ENCODE results near the gene PMM1. TPM values are rescaled to one million over a fixed set of nuclear protein-coding genes. Genes with fewer than 3 reads are reported as not detected.

PMM1 gene
- total and polyA plus RNA-seq, 8 donors = 36.5 to 56.7 (median 50.5) TPM

- no peak overlapping the region for H3K4me3 ChIP-seq
- no peaks in the 10 kb centered on the region for H3K9me3 ChIP-seq
- H3K36me3 ChIP-seq = peaks cover 0 to 76% of the 10 kb centered on the region in 2 donors
- no peak for TF ChIP-seq CTCF (IDR thresholded peaks at IDR 0.05)
- H3K27me3 ChIP-seq = no peaks in the 10 kb centered on the region
- ATAC-seq (no peak), DNase-seq (no peak)
- intact Hi-C loops (cut with DNase I) = no loop called here
- no peak overlapping the region for H3K27ac ChIP-seq
- H3K4me1 ChIP-seq = no peaks in the 10 kb centered on the region
These were observed 57.7 kb downstream of the PMM1 start for GRCh38 chr22:41531715-41532477.

- H3K27ac ChIP-seq = no peak overlapping the region
- no peak overlapping the region for H3K4me3 ChIP-seq
- ATAC-seq (no peak), DNase-seq (no peak)
- intact Hi-C loops (cut with DNase I) = no loop called here
- peaks cover 0 to 78% of the 10 kb centered on the region in 2 donors for H3K36me3 ChIP-seq
- no peaks in the 10 kb centered on the region for H3K4me1 ChIP-seq
- H3K9me3 ChIP-seq = no peaks in the 10 kb centered on the region
- H3K27me3 ChIP-seq = no peaks in the 10 kb centered on the region
- TF ChIP-seq CTCF (IDR thresholded peaks at IDR 0.05) = no peak
These were observed 58.5 kb downstream of the PMM1 start for GRCh38 chr22:41530890-41531714.

- Histone ChIP-seq H3K36me3 (peaks cover 0 to 95% of the 10 kb centered on the region in 2 donors), H3K4me3 (no peak overlapping the region), H3K4me1 (peaks cover 10 to 15% of the 10 kb centered on the region in 2 donors), H3K27me3 (no peaks in the 10 kb centered on the region), H3K9me3 (no peaks in the 10 kb centered on the region), H3K27ac (no peak overlapping the region)
- ATAC-seq = no peak
- DNase-seq = no peak
- intact Hi-C loops (cut with DNase I) = loop anchor here in 1 of 2 donors (10.0 kb wide), 1 partner anchor 124 kb away; no protein-coding TSS in a partner anchor
- no peak for TF ChIP-seq CTCF (IDR thresholded peaks at IDR 0.05)
These were observed 60.6 kb downstream of the PMM1 start for GRCh38 chr22:41528938-41529561.

GRCh38 chr22:41528132-41528766 lies 61.4 kb downstream of the PMM1 start:
- no peak for TF ChIP-seq CTCF (IDR thresholded peaks at IDR 0.05)
- no peak for ATAC-seq
- H3K27me3 ChIP-seq = no peaks in the 10 kb centered on the region
- H3K36me3 ChIP-seq = peaks cover 0 to 99% of the 10 kb centered on the region in 2 donors
- peaks cover 11 to 20% of the 10 kb centered on the region in 2 donors for H3K4me1 ChIP-seq
- no peak overlapping the region for H3K4me3 ChIP-seq
- no peak for DNase-seq
- H3K9me3 ChIP-seq = no peaks in the 10 kb centered on the region
- intact Hi-C loops (cut with DNase I) = loop anchor here in 1 of 2 donors (10.0 kb wide), 1 partner anchor 123 kb away; no protein-coding TSS in a partner anchor
- no peak overlapping the region for H3K27ac ChIP-seq

Other genes starting within 250 kb of the PMM1 start
- 10 to 100 TPM; 10.2 to 17.3 TPM for gene TEF, start 207.9 kb downstream of the PMM1 start, total RNA-seq
- gene TEF, start 207.9 kb downstream of the PMM1 start, polyA plus RNA-seq (ENCODE audit: insufficient read length in 6 of 6) = 10 to 100 TPM; 10.7 to 16.8 (median 12.1) TPM
- gene TOB2, start 143.0 kb downstream of the PMM1 start, total RNA-seq = 10 to 100 TPM; 38.9 to 47.8 TPM
- gene TOB2, start 143.0 kb downstream of the PMM1 start, polyA plus RNA-seq (ENCODE audit: insufficient read length in 6 of 6) = 10 to 100 TPM; 40.5 to 62.6 (median 52.4) TPM
- 10 to 100 TPM; 30.3 to 35.5 TPM for gene PHF5A, start 121.1 kb downstream of the PMM1 start, total RNA-seq
- gene PHF5A, start 121.1 kb downstream of the PMM1 start, polyA plus RNA-seq (ENCODE audit: insufficient read length in 6 of 6) = 10 to 100 TPM; 44.9 to 54.7 (median 46.7) TPM
- 10 to 100 TPM; 85.3 to 91.8 TPM for gene ACO2, start 120.7 kb downstream of the PMM1 start, total RNA-seq
- 10 to 100 TPM; 51.0 to 66.1 (median 56.6) TPM for gene ACO2, start 120.7 kb downstream of the PMM1 start, polyA plus RNA-seq (ENCODE audit: insufficient read length in 6 of 6)
- 10 to 100 TPM; 31.3 to 55.4 TPM for gene POLR3H, start 45.4 kb downstream of the PMM1 start, total RNA-seq
- gene POLR3H, start 45.4 kb downstream of the PMM1 start, polyA plus RNA-seq (ENCODE audit: insufficient read length in 6 of 6) = 10 to 100 TPM; 26.6 to 36.2 (median 30.6) TPM
- gene CSDC2, start 28.8 kb downstream of the PMM1 start, total RNA-seq = 1 to 10 TPM; 5.1 to 5.5 TPM
- gene CSDC2, start 28.8 kb downstream of the PMM1 start, polyA plus RNA-seq (ENCODE audit: insufficient read length in 6 of 6) = 1 to 10 TPM; 3.6 to 6.3 (median 4.0) TPM
- gene DESI1, start 31.2 kb upstream of the PMM1 start, total RNA-seq = 10 to 100 TPM; 27.2 to 42.9 TPM
- 10 to 100 TPM; 21.8 to 33.9 (median 26.6) TPM for gene DESI1, start 31.2 kb upstream of the PMM1 start, polyA plus RNA-seq (ENCODE audit: insufficient read length in 6 of 6)
- 100 to 1,000 TPM; 176 to 214 TPM for gene XRCC6, start 31.5 kb upstream of the PMM1 start, total RNA-seq
- gene XRCC6, start 31.5 kb upstream of the PMM1 start, polyA plus RNA-seq (ENCODE audit: insufficient read length in 6 of 6) = 100 to 1,000 TPM; 326 to 363 (median 345) TPM
- gene SNU13, start 99.0 kb upstream of the PMM1 start, total RNA-seq = 100 to 1,000 TPM; 112 to 126 TPM
- gene SNU13, start 99.0 kb upstream of the PMM1 start, polyA plus RNA-seq (ENCODE audit: insufficient read length in 6 of 6) = 100 to 1,000 TPM; 102 to 136 (median 113) TPM
- 1 to 10 TPM; 3.9 to 7.9 TPM for gene MEI1, start 109.7 kb upstream of the PMM1 start, total RNA-seq
- 1 to 10 TPM; 1.5 to 3.5 (median 3.1) TPM for gene MEI1, start 109.7 kb upstream of the PMM1 start, polyA plus RNA-seq (ENCODE audit: insufficient read length in 6 of 6)
- 10 to 100 TPM in 1 of 2 donors, 1 to 10 TPM in 1; 9.7 to 14.1 TPM for gene CCDC134, start 210.8 kb upstream of the PMM1 start, total RNA-seq
- gene CCDC134, start 210.8 kb upstream of the PMM1 start, polyA plus RNA-seq (ENCODE audit: insufficient read length in 6 of 6) = 10 to 100 TPM in 2 of 6 donors, 1 to 10 TPM in 4; 7.9 to 10.5 (median 9.8) TPM
- gene SREBF2, start 243.3 kb upstream of the PMM1 start, total RNA-seq = 100 to 1,000 TPM; 130 to 162 TPM
- gene SREBF2, start 243.3 kb upstream of the PMM1 start, polyA plus RNA-seq (ENCODE audit: insufficient read length in 6 of 6) = 100 to 1,000 TPM in 1 of 6 donors, 10 to 100 TPM in 5; 49.2 to 100 (median 69.2) TPM